Measurements from ENCODE around the gene NBL1. TPM values are rescaled to one million over a fixed set of nuclear protein-coding genes. Genes with fewer than 3 reads are reported as not detected.

Gene NBL1
- total and polyA plus RNA-seq, 10 of the 15 experiments (the other 5 are each of a cell fraction or from before 2014, with no cell fraction given) = 0.13 to 2.4 (median 0.81) TPM; not detected in 1

DNA sequence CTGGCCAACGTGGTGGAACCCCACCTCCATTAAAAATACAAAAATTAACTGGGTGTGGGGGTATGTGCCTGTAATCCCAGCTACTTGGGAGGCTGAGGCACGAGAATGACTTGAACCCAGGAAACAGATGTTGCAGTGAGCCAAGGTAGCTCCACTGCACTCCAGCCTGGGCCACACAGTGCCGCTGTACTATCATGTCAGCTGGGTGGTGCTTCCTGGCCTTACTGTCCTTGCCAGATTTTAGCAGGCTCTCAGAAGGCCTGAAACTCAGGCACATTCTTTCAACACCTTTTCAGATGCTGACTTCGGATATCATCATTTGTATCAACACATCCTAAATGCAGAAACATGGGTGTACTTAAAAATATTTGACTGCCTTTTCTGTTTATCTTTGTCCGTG, 31.6 kb upstream of the NBL1 start:
- Histone ChIP-seq H4K20me1 (ENCODE audit: control insufficient read depth, insufficient read depth) (no peaks in the 10 kb centered on the region), H3K4me1 (ENCODE audit: control insufficient read depth, insufficient read depth, low read length) (no peaks in the 10 kb centered on the region), H3K4me3 (no peak overlapping the region), H3K27ac (ENCODE audit: control insufficient read depth, insufficient read depth) (no peak overlapping the region), H3K27me3 (replicated peaks in 1 of 2; ENCODE audit: control insufficient read depth in 2 of 2, insufficient read depth in 2 of 2, low read length in 1 of 2) (no peaks in the 10 kb centered on the region), H3K4me2 (ENCODE audit: control insufficient read depth, insufficient read depth) (no peak overlapping the region), H3K9me3 (replicated peaks; ENCODE audit: control insufficient read depth, insufficient read depth, low read length) (no peaks in the 10 kb centered on the region), H2AFZ (ENCODE audit: control insufficient read depth, low read depth, low read length) (no peak overlapping the region), H3K9ac (ENCODE audit: control insufficient read depth, insufficient read depth, low read length) (no peak overlapping the region), H3K36me3 (ENCODE audit: control insufficient read depth in 2 of 2, insufficient read depth in 2 of 2, low read length in 1 of 2) (peaks cover 1 to 6% of the 10 kb centered on the region in 2 experiments), H3K79me2 (ENCODE audit: control insufficient read depth, insufficient read depth, low read length) (peaks cover 20% of the 10 kb centered on the region)
- DNase-seq (ENCODE audit: low read depth, low spot score) = no peak
- SMC1A ChIA-PET (ENCODE audit: uncharacterized antibody, unreplicated experiment) = no interaction called here
- TF ChIP-seq TARDBP (IDR thresholded peaks at IDR 0.05; ENCODE audit: borderline replicate concordance) = no peak
- TF ChIP-seq ZNF217 (IDR thresholded peaks at IDR 0.05) = no peak
- TF ChIP-seq CHD4 (IDR thresholded peaks at IDR 0.05) = no peak
- no peak for TF ChIP-seq ETV6 (conservative IDR thresholded peaks at IDR 0.05 in 1 of 2, IDR thresholded peaks at IDR 0.05 in 1 of 2; ENCODE audit: borderline replicate concordance in 1 of 2, low read depth in 1 of 2)
- TF ChIP-seq, protein P1, sequence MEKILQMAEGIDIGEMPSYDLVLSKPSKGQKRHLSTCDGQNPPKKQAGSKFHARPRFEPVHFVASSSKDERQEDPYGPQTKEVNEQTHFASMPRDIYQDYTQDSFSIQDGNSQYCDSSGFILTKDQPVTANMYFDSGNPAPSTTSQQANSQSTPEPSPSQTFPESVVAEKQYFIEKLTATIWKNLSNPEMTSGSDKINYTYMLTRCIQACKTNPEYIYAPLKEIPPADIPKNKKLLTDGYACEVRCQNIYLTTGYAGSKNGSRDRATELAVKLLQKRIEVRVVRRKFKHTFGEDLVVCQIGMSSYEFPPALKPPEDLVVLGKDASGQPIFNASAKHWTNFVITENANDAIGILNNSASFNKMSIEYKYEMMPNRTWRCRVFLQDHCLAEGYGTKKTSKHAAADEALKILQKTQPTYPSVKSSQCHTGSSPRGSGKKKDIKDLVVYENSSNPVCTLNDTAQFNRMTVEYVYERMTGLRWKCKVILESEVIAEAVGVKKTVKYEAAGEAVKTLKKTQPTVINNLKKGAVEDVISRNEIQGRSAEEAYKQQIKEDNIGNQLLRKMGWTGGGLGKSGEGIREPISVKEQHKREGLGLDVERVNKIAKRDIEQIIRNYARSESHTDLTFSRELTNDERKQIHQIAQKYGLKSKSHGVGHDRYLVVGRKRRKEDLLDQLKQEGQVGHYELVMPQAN (conservative IDR thresholded peaks at IDR 0.05) = no peak
- TF ChIP-seq, protein P2, sequence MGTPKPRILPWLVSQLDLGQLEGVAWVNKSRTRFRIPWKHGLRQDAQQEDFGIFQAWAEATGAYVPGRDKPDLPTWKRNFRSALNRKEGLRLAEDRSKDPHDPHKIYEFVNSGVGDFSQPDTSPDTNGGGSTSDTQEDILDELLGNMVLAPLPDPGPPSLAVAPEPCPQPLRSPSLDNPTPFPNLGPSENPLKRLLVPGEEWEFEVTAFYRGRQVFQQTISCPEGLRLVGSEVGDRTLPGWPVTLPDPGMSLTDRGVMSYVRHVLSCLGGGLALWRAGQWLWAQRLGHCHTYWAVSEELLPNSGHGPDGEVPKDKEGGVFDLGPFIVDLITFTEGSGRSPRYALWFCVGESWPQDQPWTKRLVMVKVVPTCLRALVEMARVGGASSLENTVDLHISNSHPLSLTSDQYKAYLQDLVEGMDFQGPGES (IDR thresholded peaks at IDR 0.05) = no peak
- TF ChIP-seq BCL11A (IDR thresholded peaks at IDR 0.05; ENCODE audit: low read depth, low read length) = no peak
- TF ChIP-seq BMI1 (IDR thresholded peaks at IDR 0.05; ENCODE audit: borderline replicate concordance) = no peak
- TF ChIP-seq NFYB (IDR thresholded peaks at IDR 0.05; ENCODE audit: insufficient read depth, low read depth, low read length) = no peak
- TF ChIP-seq HDAC6 (IDR thresholded peaks at IDR 0.05; ENCODE audit: unreplicated experiment) = no peak
- no peak for TF ChIP-seq SMAD1 (IDR thresholded peaks at IDR 0.05; ENCODE audit: low read depth, partially characterized antibody)
- no peak for TF ChIP-seq MYB (IDR thresholded peaks at IDR 0.05; ENCODE audit: borderline replicate concordance, low read depth, low read length)
- no peak for TF ChIP-seq NR2F1 (conservative IDR thresholded peaks at IDR 0.05)
- TF ChIP-seq, protein P3, sequence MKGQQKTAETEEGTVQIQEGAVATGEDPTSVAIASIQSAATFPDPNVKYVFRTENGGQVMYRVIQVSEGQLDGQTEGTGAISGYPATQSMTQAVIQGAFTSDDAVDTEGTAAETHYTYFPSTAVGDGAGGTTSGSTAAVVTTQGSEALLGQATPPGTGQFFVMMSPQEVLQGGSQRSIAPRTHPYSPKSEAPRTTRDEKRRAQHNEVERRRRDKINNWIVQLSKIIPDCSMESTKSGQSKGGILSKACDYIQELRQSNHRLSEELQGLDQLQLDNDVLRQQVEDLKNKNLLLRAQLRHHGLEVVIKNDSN (IDR thresholded peaks at IDR 0.05; ENCODE audit: borderline replicate concordance, extremely low read length, insufficient read depth, low read depth, low read length) = no peak
- no peak for TF ChIP-seq CBFB (IDR thresholded peaks at IDR 0.05; ENCODE audit: low read depth)
- TF ChIP-seq SP1 (IDR thresholded peaks at IDR 0.05; ENCODE audit: low read depth, low read length) = no peak
- no peak for TF ChIP-seq BRCA1 (IDR thresholded peaks at IDR 0.05; ENCODE audit: low read depth, low read length)
- in situ Hi-C loops (cut with MboI) = no loop called here
- no peak for FAIRE-seq
- POLR2A ChIA-PET = interaction anchor here (0.6 kb wide), 1 partner anchor 121 kb away, joined by 3 read pairs; no protein-coding TSS in a partner anchor
- intact Hi-C loops (cut with micrococcal nuclease; ENCODE audit: unreplicated experiment) = no loop called here
- 85% methylated on average over 5 of the region's 5 CpGs for WGBS (ENCODE audit: insufficient coverage, insufficient replicate concordance, low lambda C conversion rate, missing lambda C conversion rate)
- RAD21 ChIA-PET (ENCODE audit: unreplicated experiment) = no interaction called here
- CTCF ChIA-PET = no interaction called here
- ATAC-seq = no peak
- no TSS peak for BruUV-seq (replicated peaks)

Data from GM12878 (cell line).